Testis (tissue), 3 donors: ENCODE data around the gene STARD9. TPM values are rescaled to one million over a fixed set of nuclear protein-coding genes. Genes with fewer than 3 reads are reported as not detected.
"Not testable (repeated sequence)": the region's sequence is repeated elsewhere in the genome, so short reads cannot be mapped to it uniquely, and the experiment has no call there.

ENCODE experiments used
- DNase-seq: peaks from one replicate; pipeline ENCODE4 v3.0.0-alpha.2; 2019
- H3K27ac ChIP-seq, 2 donors: fragments of 200-600 bp; sonication (generic); one replicate each; pipeline ENCODE4 v1.5.1; 2019
- H3K27me3 ChIP-seq: fragments of 200-600 bp; sonication (generic); one replicate; pipeline ENCODE4 v1.5.1; 2019
- H3K36me3 ChIP-seq: fragments of 200-600 bp; sonication (generic); one replicate; pipeline ENCODE4 v1.5.1; 2017; ENCODE audit warnings: low read depth; ENCODE audit errors: missing control alignments
- H3K4me1 ChIP-seq: fragments of 200-600 bp; sonication (generic); one replicate; pipeline ENCODE4 v1.5.1; 2019
- H3K4me3 ChIP-seq, 2 donors: fragments of 200-600 bp; sonication (generic); one replicate each; pipeline ENCODE4 v1.5.1; 2017 to 2019
- H3K9me3 ChIP-seq: fragments of 200-600 bp; sonication (generic); one replicate; pipeline ENCODE4 v1.5.1; 2017
- CTCF ChIP-seq, 3 experiments: fragments of 450-650 bp in 2 of 3; fragments of 200-600 bp in 1 of 3; sonication (generic) in 1 of 3; IDR thresholded peaks; one replicate each; pipeline ENCODE4 v1.5.1; 2016 to 2019; ENCODE audit warnings: antibody characterized with exemption in 3 of 3, mild to moderate bottlenecking in 2 of 3, moderate library complexity in 1 of 3
- POLR2A ChIP-seq: fragments of 450-650 bp; IDR thresholded peaks from one replicate; pipeline ENCODE4 v1.6.1; 2017; ENCODE audit warnings: antibody characterized with exemption, mild to moderate bottlenecking, moderate library complexity
- WGBS, 2 donors: methylation state at CpG; one replicate each; pipeline ENCODE4 v1.1.5; 2018; 5-methylcytosine and 5-hydroxymethylcytosine counted together
- intact Hi-C: fragments of 100-400 bp; cut with DNase I; formaldehyde crosslinking; loops from one replicate; pipeline ENCODE4 v1.15.1; 2023; ENCODE audit warnings: low total_unique reads
- polyA plus RNA-seq: library from polyadenylated mRNA; stranded (reverse); fragments of 350-450 nt; fragmentation: Illumina TruSeq; extraction: RNeasy Lipid Tissue Mini Kit (QIAGEN cat#74804); gene quantifications from one replicate; pipeline ENCODE4 v1.2.3, GENCODE V29; 2014; ENCODE audit warnings: low read depth, low replicate concordance; ENCODE audit not compliant: insufficient read depth
- total RNA-seq, 2 donors: library from RNA; depleted of rRNA; stranded (reverse); fragments of >200 nt; gene quantifications; one replicate each; pipeline ENCODE4 v1.2.3, GENCODE V29; 2016

The STARD9 gene
- total and polyA plus RNA-seq, 3 donors from 2014 or later = 41.1 to 137 (median 132) TPM

GRCh38 chr15:42593143-42593542 is 17.7 kb downstream of the STARD9 start:
- Histone ChIP-seq H3K4me3 (no peak overlapping the region), H3K27ac (peak overlapping the region; percentile 81 to 88), H3K9me3 (no peaks in the 10 kb centered on the region), H3K27me3 (no peaks in the 10 kb centered on the region), H3K4me1 (peaks cover 50% of the 10 kb centered on the region), H3K36me3 (no peaks in the 10 kb centered on the region)
- DNase-seq = peak; percentile 58
- intact Hi-C loops = no loop called here
- TF ChIP-seq CTCF (IDR thresholded peaks at IDR 0.05) (no peak), POLR2A (no peak)
- WGBS, 2 donors = 52 to 57% methylated on average over 4 of the region's 4 CpGs

GRCh38 chr15:42594095-42594494 is 18.7 kb downstream of the STARD9 start:
- H3K4me1 ChIP-seq = peaks cover 50% of the 10 kb centered on the region
- no peak for DNase-seq
- intact Hi-C loops = no loop called here
- 27 to 42% methylated on average over 5 of the region's 5 CpGs for WGBS, 2 donors
- H3K4me3 ChIP-seq = no peak overlapping the region
- H3K36me3 ChIP-seq = no peaks in the 10 kb centered on the region
- peak overlapping the region; percentile 81 to 88 for H3K27ac ChIP-seq
- TF ChIP-seq POLR2A (no peak), CTCF (IDR thresholded peaks at IDR 0.05) (no peak)
- H3K27me3 ChIP-seq = no peaks in the 10 kb centered on the region
- no peaks in the 10 kb centered on the region for H3K9me3 ChIP-seq

GRCh38 chr15:42595626-42596240 is 20.3 kb downstream of the STARD9 start:
- H3K27ac ChIP-seq = peak overlapping the region; percentile 65 to 88
- no peak overlapping the region for H3K4me3 ChIP-seq
- WGBS, 2 donors = 33 to 34% methylated on average over 4 of the region's 4 CpGs
- no peaks in the 10 kb centered on the region for H3K27me3 ChIP-seq
- intact Hi-C loops = no loop called here
- TF ChIP-seq POLR2A = no peak
- TF ChIP-seq CTCF (IDR thresholded peaks at IDR 0.05) = no peak
- peaks cover 50% of the 10 kb centered on the region for H3K4me1 ChIP-seq
- no peaks in the 10 kb centered on the region for H3K36me3 ChIP-seq
- no peaks in the 10 kb centered on the region for H3K9me3 ChIP-seq
- peak; percentile 54 for DNase-seq

- H3K27ac ChIP-seq, DNase-seq, H3K4me3 ChIP-seq, H3K27me3 ChIP-seq, intact Hi-C loops, H3K36me3 ChIP-seq, H3K9me3 ChIP-seq: not testable (repeated sequence)
- peaks cover 32% of the 10 kb centered on the region for H3K4me1 ChIP-seq
- 91 to 95% methylated on average over 23 to 24 of the region's 30 CpGs for WGBS, 2 donors
These were observed 25.9 kb downstream of the STARD9 start for GRCh38 chr15:42601316-42601715.

- no peak overlapping the region for H3K27ac ChIP-seq
- no peaks in the 10 kb centered on the region for H3K9me3 ChIP-seq
- WGBS, 2 donors = 47 to 49% methylated on average over 3 of the region's 3 CpGs
- no peaks in the 10 kb centered on the region for H3K36me3 ChIP-seq
- no peaks in the 10 kb centered on the region for H3K27me3 ChIP-seq
- peaks cover 23% of the 10 kb centered on the region for H3K4me1 ChIP-seq
- intact Hi-C loops = no loop called here
- DNase-seq = peak; percentile 71
- TF ChIP-seq CTCF (IDR thresholded peaks at IDR 0.05) (no peak), POLR2A (no peak)
- H3K4me3 ChIP-seq = no peak overlapping the region
These were observed 27.1 kb downstream of the STARD9 start for GRCh38 chr15:42602501-42602900.
